Measurements from ENCODE around the gene KMT2C.
"Not testable (repeated sequence)": the region's sequence is repeated elsewhere in the genome, so short reads cannot be mapped to it uniquely, and the experiment has no call there.

DNA sequence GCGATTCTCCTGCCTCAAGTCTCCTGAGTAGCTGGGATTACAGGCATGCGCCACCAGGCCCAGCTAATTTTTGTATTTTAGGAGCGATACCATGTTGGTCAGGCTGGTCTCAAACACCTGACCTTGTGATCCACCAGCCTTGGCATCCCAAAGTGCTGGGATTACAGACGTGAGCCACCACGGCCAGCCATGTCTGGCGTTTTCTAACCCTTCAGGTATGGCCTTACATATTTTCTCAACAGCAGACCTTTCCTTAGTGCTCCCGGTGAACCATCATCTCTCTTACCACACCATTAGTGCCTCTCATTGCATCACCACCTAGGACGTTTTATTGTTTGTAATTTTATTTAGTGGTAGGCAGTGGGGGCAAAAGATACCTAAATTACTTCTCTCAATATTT, 194.5 kb downstream of the KMT2C start:
- TF ChIP-seq EZH2 (IDR thresholded peaks at IDR 0.05; ENCODE audit: borderline replicate concordance, insufficient read depth, low read length, poor library complexity, severe bottlenecking); EP300 (conservative IDR thresholded peaks at IDR 0.05; ENCODE audit: poor library complexity, severe bottlenecking): not testable (repeated sequence)
